Measurements from ENCODE around the gene DHX34.
"Not testable (repeated sequence)": the region's sequence is repeated elsewhere in the genome, so short reads cannot be mapped to it uniquely, and the experiment has no call there.

Gene DHX34

GRCh38 chr19:47339196-47339880, 9.8 kb upstream of the DHX34 start:
- CTCF ChIA-PET = interaction anchor here (0.7 kb wide), 1 partner anchor 107 kb away, joined by 3 read pairs; no protein-coding TSS in a partner anchor
- over 99% methylated on average over 7 of the region's 10 CpGs for WGBS (ENCODE audit: insufficient coverage)
- POLR2A ChIA-PET = no interaction called here
- Histone ChIP-seq H3K4me3 (ENCODE audit: control insufficient read depth in 1 of 7, extremely low read depth in 1 of 7, insufficient read depth in 4 of 7, low read depth in 2 of 7, low read length in 6 of 7) (no peak overlapping the region), H3K9me3 (ENCODE audit: control extremely low read depth in 1 of 5, control insufficient read depth in 4 of 5, insufficient read depth in 2 of 5, low read depth in 1 of 5, low read length in 4 of 5) (peaks cover 0 to 3% (median 0%) of the 10 kb centered on the region in 5 experiments), H3K27me3 (replicated peaks in 2 of 5; ENCODE audit: control insufficient read depth in 4 of 5, insufficient read depth in 5 of 5, low read length in 4 of 5) (no peaks in the 10 kb centered on the region), H3K4me1 (ENCODE audit: control extremely low read depth in 1 of 4, control insufficient read depth in 4 of 4, insufficient read depth in 4 of 4, low read length in 3 of 4) (peaks cover 3 to 14% (median 9%) of the 10 kb centered on the region in 4 experiments), H3K27ac (ENCODE audit: insufficient read depth in 1 of 2, low read depth in 1 of 2, low read length in 2 of 2, poor library complexity in 1 of 2, severe bottlenecking in 2 of 2) (no peak overlapping the region), H3K36me3 (ENCODE audit: control insufficient read depth in 4 of 4, insufficient read depth in 4 of 4, low read length in 3 of 4) (no peaks in the 10 kb centered on the region)
- no peak for DNase-seq

- H3K36me3 ChIP-seq (ENCODE audit: control insufficient read depth in 4 of 4, insufficient read depth in 4 of 4, low read length in 3 of 4) = no peaks in the 10 kb centered on the region
- no peak overlapping the region for H3K4me3 ChIP-seq (ENCODE audit: control insufficient read depth in 1 of 7, extremely low read depth in 1 of 7, insufficient read depth in 4 of 7, low read depth in 2 of 7, low read length in 6 of 7)
- H3K27ac ChIP-seq (ENCODE audit: insufficient read depth in 1 of 2, low read depth in 1 of 2, low read length in 2 of 2, poor library complexity in 1 of 2, severe bottlenecking in 2 of 2) = no peak overlapping the region
- peaks cover 3 to 14% (median 9%) of the 10 kb centered on the region in 4 experiments for H3K4me1 ChIP-seq (ENCODE audit: control extremely low read depth in 1 of 4, control insufficient read depth in 4 of 4, insufficient read depth in 4 of 4, low read length in 3 of 4)
- peaks cover 0 to 3% (median 0%) of the 10 kb centered on the region in 5 experiments for H3K9me3 ChIP-seq (ENCODE audit: control extremely low read depth in 1 of 5, control insufficient read depth in 4 of 5, insufficient read depth in 2 of 5, low read depth in 1 of 5, low read length in 4 of 5)
- no peak for DNase-seq
- CTCF ChIA-PET = interaction anchor here (0.7 to 1.2 kb wide), 2 partner anchors 33 to 36 kb away, joined by 3 read pairs; no protein-coding TSS in a partner anchor
- POLR2A ChIA-PET = no interaction called here
- WGBS (ENCODE audit: insufficient coverage) = 97% methylated on average over 25 of the region's 29 CpGs
- no peaks in the 10 kb centered on the region for H3K27me3 ChIP-seq (replicated peaks in 2 of 5; ENCODE audit: control insufficient read depth in 4 of 5, insufficient read depth in 5 of 5, low read length in 4 of 5)
Observed at GRCh38 chr19:47340477-47341208, 8.5 kb upstream of the DHX34 start.

GRCh38 chr19:47341734-47342133, 7.4 kb upstream of the DHX34 start:
- WGBS (ENCODE audit: insufficient coverage) = 100% methylated on average over 1 of the region's 4 CpGs
- DNase-seq = no peak
- Histone ChIP-seq H3K4me1 (ENCODE audit: control extremely low read depth in 1 of 4, control insufficient read depth in 4 of 4, insufficient read depth in 4 of 4, low read length in 3 of 4) (peaks cover 2 to 8% (median 6%) of the 10 kb centered on the region in 4 experiments), H3K27me3 (replicated peaks in 2 of 5; ENCODE audit: control insufficient read depth in 4 of 5, insufficient read depth in 5 of 5, low read length in 4 of 5) (no peaks in the 10 kb centered on the region), H3K27ac (ENCODE audit: insufficient read depth in 1 of 2, low read depth in 1 of 2, low read length in 2 of 2, poor library complexity in 1 of 2, severe bottlenecking in 2 of 2) (no peak overlapping the region), H3K9me3 (ENCODE audit: control extremely low read depth in 1 of 5, control insufficient read depth in 4 of 5, insufficient read depth in 2 of 5, low read depth in 1 of 5, low read length in 4 of 5) (peaks cover 0 to 3% (median 0%) of the 10 kb centered on the region in 5 experiments), H3K36me3 (ENCODE audit: control insufficient read depth in 4 of 4, insufficient read depth in 4 of 4, low read length in 3 of 4) (no peaks in the 10 kb centered on the region), H3K4me3 (ENCODE audit: control insufficient read depth in 1 of 7, extremely low read depth in 1 of 7, insufficient read depth in 4 of 7, low read depth in 2 of 7, low read length in 6 of 7) (no peak overlapping the region)
- CTCF ChIA-PET = interaction anchor here (1.2 to 1.4 kb wide), 2 partner anchors 10 to 37 kb away, joined by 3 to 4 read pairs; partner anchors contain the start of gene C5AR2
- POLR2A ChIA-PET = no interaction called here

- POLR2A ChIA-PET = no interaction called here
- Histone ChIP-seq H3K4me1 (ENCODE audit: control extremely low read depth in 1 of 4, control insufficient read depth in 4 of 4, insufficient read depth in 4 of 4, low read length in 3 of 4) (peaks cover 0 to 6% (median 2%) of the 10 kb centered on the region in 4 experiments), H3K27ac (ENCODE audit: insufficient read depth in 1 of 2, low read depth in 1 of 2, low read length in 2 of 2, poor library complexity in 1 of 2, severe bottlenecking in 2 of 2) (no peak overlapping the region), H3K4me3 (ENCODE audit: control insufficient read depth in 1 of 7, extremely low read depth in 1 of 7, insufficient read depth in 4 of 7, low read depth in 2 of 7, low read length in 6 of 7) (no peak overlapping the region), H3K36me3 (ENCODE audit: control insufficient read depth in 4 of 4, insufficient read depth in 4 of 4, low read length in 3 of 4) (no peaks in the 10 kb centered on the region), H3K27me3 (replicated peaks in 2 of 5; ENCODE audit: control insufficient read depth in 4 of 5, insufficient read depth in 5 of 5, low read length in 4 of 5) (no peaks in the 10 kb centered on the region), H3K9me3 (ENCODE audit: control extremely low read depth in 1 of 5, control insufficient read depth in 4 of 5, insufficient read depth in 2 of 5, low read depth in 1 of 5, low read length in 4 of 5) (peaks cover 0 to 3% (median 0%) of the 10 kb centered on the region in 5 experiments)
- WGBS (ENCODE audit: insufficient coverage) = 95% methylated on average over 9 of the region's 11 CpGs
- DNase-seq = no peak
- CTCF ChIA-PET = interaction anchor here (0.6 to 1.4 kb wide), 3 partner anchors 12 to 47 kb away, joined by 3 to 4 read pairs (median 3); partner anchors contain the start of gene C5AR2
Observed at GRCh38 chr19:47343194-47343802, 5.8 kb upstream of the DHX34 start.

GRCh38 chr19:47344425-47344824, 4.7 kb upstream of the DHX34 start:
- DNase-seq = no peak
- WGBS (ENCODE audit: insufficient coverage) = 93% methylated on average over 1 of the region's 1 CpG
- Histone ChIP-seq H3K4me3 (ENCODE audit: control insufficient read depth in 1 of 7, extremely low read depth in 1 of 7, insufficient read depth in 4 of 7, low read depth in 2 of 7, low read length in 6 of 7) (no peak overlapping the region), H3K9me3 (ENCODE audit: control extremely low read depth in 1 of 5, control insufficient read depth in 4 of 5, insufficient read depth in 2 of 5, low read depth in 1 of 5, low read length in 4 of 5) (peaks cover 0 to 3% (median 0%) of the 10 kb centered on the region in 5 experiments), H3K27ac (ENCODE audit: insufficient read depth in 1 of 2, low read depth in 1 of 2, low read length in 2 of 2, poor library complexity in 1 of 2, severe bottlenecking in 2 of 2) (no peak overlapping the region), H3K27me3 (replicated peaks in 2 of 5; ENCODE audit: control insufficient read depth in 4 of 5, insufficient read depth in 5 of 5, low read length in 4 of 5) (no peaks in the 10 kb centered on the region), H3K4me1 (ENCODE audit: control extremely low read depth in 1 of 4, control insufficient read depth in 4 of 4, insufficient read depth in 4 of 4, low read length in 3 of 4) (peaks cover 0 to 12% (median 6%) of the 10 kb centered on the region in 4 experiments), H3K36me3 (ENCODE audit: control insufficient read depth in 4 of 4, insufficient read depth in 4 of 4, low read length in 3 of 4) (no peaks in the 10 kb centered on the region)
- CTCF ChIA-PET = interaction anchor here (1.5 to 1.9 kb wide), 2 partner anchors 14 to 47 kb away, joined by 3 to 5 read pairs; no protein-coding TSS in a partner anchor
- POLR2A ChIA-PET = interaction anchor here (1.5 kb wide), 1 partner anchor 10 kb away, joined by 5 read pairs; no protein-coding TSS in a partner anchor

GRCh38 chr19:47346024-47346423, 3.1 kb upstream of the DHX34 start:
- DNase-seq; POLR2A ChIA-PET; H3K36me3 ChIP-seq (ENCODE audit: control insufficient read depth in 4 of 4, insufficient read depth in 4 of 4, low read length in 3 of 4); H3K4me3 ChIP-seq (ENCODE audit: control insufficient read depth in 1 of 7, extremely low read depth in 1 of 7, insufficient read depth in 4 of 7, low read depth in 2 of 7, low read length in 6 of 7); H3K27me3 ChIP-seq (replicated peaks in 2 of 5; ENCODE audit: control insufficient read depth in 4 of 5, insufficient read depth in 5 of 5, low read length in 4 of 5); H3K9me3 ChIP-seq (ENCODE audit: control extremely low read depth in 1 of 5, control insufficient read depth in 4 of 5, insufficient read depth in 2 of 5, low read depth in 1 of 5, low read length in 4 of 5); H3K27ac ChIP-seq (ENCODE audit: insufficient read depth in 1 of 2, low read depth in 1 of 2, low read length in 2 of 2, poor library complexity in 1 of 2, severe bottlenecking in 2 of 2): not testable (repeated sequence)
- 100% methylated on average over 5 of the region's 6 CpGs for WGBS (ENCODE audit: insufficient coverage)
- H3K4me1 ChIP-seq (ENCODE audit: control extremely low read depth in 1 of 4, control insufficient read depth in 4 of 4, insufficient read depth in 4 of 4, low read length in 3 of 4) = peaks cover 5 to 21% (median 15%) of the 10 kb centered on the region in 4 experiments
- CTCF ChIA-PET = interaction anchor here (0.7 to 1.2 kb wide), 3 partner anchors 38 to 52 kb away, joined by 3 read pairs; no protein-coding TSS in a partner anchor
